ENCODE results near the gene TOM1L1.

TOM1L1 gene

GRCh38 chr17:54899201-54899600 is 1.5 kb upstream of the TOM1L1 start:
- no peak for DNase-seq

DNA sequence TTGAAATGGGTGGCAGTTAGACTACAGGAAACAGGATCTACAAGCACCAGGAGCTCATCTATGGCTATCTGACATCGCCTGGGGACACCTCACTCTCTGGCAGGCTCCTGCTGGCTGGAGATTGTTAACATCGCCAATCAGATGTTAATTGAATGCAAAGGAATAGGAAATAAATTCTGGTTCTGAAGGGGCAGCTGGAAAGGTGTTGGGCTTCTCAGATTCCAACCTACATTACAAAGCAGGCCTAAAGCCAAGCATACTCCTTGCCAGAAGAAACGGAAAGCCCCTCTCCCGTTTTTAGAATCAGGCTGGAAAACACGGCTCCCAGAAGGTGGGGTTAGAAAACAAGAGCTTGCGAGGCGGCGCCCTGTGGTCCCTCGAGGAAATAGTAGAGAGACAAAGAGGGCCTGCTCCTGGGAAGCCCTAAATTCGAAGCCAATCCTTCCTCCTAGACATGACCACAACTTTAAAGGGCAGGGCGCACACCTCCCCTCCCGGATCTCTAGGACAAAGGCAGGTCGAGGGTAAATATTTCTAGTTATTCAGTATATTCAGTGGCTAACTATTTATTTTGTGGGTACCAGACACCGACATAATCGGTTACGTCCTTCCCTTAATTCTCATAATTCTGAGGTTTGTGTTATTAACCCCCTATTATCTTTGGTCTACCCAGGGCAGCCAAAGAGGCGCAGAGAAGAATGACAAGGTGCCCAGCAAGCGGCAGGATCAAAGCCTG is 763 bp upstream of the TOM1L1 start:
- DNase-seq = no peak

- no peak for DNase-seq
These were observed 674 bp downstream of the TOM1L1 start for GRCh38 chr17:54901230-54901822.

- DNase-seq = no peak
These were observed 1.4 kb downstream of the TOM1L1 start for GRCh38 chr17:54902017-54902416.

- no peak for DNase-seq
These were observed 2.0 kb downstream of the TOM1L1 start for GRCh38 chr17:54902611-54903010.

DNA sequence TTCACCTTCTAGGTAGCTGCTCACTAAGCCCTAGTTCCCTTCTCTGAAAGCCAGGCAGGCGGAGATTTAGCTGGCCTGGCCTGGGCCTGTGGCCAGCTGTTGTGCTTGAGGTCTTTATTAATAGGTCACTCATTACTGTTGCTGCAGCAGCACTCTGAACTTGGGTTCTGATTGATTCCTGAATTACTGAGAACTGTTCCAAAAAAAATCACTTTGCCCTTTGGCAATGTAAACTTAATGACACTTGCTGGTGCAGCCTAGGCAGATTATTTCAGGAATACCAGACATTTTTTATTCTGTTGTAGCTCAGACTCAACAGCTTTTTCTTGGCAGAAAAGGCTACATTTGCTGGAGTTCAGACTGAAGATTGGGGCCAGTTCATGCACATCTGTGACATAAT is 2.7 kb downstream of the TOM1L1 start:
- no peak for DNase-seq

DNA sequence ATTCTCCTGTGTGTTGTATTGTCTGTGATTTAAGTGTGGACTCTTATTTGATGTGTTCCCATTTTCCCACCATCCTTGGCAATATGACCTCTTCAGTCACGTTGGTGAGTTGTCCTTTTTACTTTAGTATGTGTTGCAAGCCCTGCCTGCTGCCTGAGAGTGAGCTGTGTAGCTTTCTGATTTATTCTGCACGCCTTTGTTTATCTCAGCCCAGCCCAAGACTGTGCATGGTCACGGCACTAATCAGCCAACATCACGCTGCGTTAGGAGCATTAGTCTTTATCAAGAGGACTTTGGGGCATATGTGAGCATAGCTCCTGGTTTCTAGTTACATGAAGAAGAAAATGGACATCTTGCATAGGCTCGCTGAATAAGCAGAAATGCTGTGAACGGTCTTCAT is 6.0 kb downstream of the TOM1L1 start:
- no peak for DNase-seq

GRCh38 chr17:54907376-54907775 is 6.7 kb downstream of the TOM1L1 start:
- no peak for DNase-seq

DNA sequence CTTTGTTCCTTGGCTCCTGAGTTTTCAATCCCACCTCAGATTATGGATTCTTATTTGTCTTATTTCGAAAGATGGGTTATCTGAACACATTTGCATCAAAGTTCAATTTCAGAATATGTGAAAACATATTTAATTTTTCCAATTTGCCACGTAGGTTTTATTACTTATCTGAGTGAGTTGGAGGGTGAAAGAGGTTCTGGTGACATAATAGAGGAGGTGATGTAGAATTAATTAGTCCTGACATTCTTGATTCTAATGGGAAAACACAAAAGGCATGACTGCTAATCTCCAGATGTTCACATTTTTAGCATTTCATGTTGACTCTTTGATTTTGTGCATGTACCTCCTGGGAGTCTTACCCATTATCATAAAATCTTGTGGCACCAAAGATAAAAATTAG is 9.1 kb downstream of the TOM1L1 start:
- DNase-seq = no peak

DNA sequence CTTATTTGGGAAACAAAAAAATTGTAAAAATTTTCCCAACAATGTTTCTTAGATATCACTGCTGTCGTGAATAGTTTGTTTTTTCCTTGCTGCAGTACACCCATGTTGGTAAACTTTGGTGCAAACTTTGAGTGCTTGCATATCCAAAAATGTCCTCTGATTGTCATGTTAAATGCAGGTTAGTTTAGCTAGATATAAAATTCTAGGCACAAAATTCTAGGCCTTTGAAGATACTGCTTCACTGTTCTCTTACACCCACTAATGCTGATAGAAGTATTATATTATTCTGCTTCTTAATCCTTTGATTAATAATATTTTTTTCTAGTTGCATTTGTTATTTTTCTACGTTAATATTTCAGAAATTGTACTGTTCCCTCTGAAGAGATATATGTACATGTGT is 16.1 kb downstream of the TOM1L1 start:
- DNase-seq = no peak

DNA sequence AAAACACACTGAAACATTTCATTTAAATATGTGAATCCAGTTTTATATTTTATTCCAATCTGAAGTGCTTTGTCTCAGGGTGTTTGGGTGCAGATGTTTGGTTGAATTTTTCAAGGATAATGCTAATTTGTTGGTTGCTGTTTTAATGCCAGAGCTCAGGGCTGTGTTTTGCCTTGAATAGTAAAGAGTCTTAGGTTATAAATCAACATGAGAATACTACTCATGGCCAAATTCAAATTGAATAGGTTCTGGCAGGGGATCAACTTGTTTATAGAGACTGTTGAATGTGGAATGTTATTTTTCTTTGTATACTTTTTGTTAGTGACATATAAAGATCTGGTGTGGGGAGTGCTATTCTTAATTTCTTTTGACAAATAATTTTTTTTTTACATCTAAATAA is 18.8 kb downstream of the TOM1L1 start:
- no peak for DNase-seq

DNA sequence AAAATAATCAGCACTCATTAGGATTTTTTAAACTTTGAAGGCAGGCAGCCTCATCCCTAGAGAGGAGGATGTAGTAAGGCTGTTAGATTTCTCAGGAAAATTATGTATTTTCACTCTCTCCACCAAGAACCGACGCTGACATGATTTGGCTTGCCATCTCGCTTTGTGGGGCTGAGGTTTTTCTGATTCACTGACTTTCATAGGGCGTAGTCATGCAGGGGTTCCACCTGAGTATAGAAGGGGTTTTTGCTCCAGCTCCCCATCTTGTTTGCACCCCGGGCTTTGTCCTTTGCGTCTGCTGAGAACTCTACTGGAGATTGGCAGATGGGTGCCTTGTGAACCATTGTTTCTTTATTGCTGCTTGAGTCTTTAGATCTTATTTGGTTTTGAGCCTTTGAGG is 20.2 kb downstream of the TOM1L1 start:
- DNase-seq = no peak

GRCh38 chr17:54924405-54924804 is 23.8 kb downstream of the TOM1L1 start:
- no peak for DNase-seq

DNA sequence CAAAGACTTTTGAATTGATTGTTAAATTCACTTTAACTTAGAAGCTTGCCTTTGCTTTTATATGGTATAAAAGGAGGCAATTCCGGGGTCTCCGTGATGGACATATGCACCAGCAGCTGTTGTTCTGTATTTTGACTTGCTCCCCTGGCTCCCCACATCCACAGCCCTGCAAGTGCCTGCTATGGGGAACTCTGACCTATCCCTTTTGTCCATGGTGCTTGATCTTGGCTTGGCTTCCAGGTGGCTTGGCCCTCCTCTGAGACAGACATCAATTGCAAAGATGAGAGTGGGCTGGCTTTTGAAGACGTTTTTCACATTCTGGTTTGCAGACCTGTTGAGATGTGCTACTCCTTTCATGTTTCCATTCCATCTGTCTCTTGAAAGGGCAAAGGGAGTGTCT is 26.9 kb downstream of the TOM1L1 start:
- no peak for DNase-seq

- no peak for DNase-seq
These were observed 32.1 kb downstream of the TOM1L1 start for GRCh38 chr17:54932711-54933110.

DNA sequence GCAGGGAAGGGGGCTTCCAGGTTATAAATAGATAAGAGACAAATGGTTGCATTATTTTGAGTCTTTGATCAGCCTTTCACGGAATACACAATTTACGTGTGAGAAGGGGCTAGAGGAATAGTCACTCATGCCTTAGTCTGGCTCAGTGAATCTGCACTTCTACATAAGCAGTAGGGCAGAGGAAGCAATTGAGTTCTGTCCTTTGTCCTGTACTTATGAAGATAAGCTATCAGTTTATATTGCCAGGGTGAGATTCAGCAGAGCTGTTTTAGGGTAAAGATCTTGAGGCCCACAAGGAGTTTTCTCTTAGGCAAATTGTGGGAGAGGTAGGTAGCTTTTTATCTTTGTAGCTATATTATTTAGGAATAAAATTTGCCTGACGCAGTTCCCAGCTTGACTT is 33.3 kb downstream of the TOM1L1 start:
- no peak for DNase-seq

DNA sequence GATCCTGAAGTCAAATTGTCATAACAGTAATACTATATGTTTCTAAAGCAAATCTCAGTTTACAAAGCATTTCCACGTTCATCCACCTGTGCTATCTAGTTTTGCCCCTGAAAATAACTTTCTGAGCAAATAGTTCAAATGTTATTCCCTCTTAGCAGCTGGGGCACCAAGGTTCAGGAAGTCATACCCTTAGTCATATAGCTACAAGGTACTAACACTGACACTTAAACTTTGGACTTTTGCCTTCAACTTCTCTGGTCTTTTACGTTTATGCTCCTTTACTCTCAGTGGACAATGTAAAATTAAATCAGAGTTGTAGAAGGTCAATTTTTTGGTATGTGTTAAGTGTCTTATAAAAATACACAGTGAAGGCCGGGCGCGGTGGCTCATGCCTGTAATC is 34.8 kb downstream of the TOM1L1 start:
- DNase-seq = no peak

DNA sequence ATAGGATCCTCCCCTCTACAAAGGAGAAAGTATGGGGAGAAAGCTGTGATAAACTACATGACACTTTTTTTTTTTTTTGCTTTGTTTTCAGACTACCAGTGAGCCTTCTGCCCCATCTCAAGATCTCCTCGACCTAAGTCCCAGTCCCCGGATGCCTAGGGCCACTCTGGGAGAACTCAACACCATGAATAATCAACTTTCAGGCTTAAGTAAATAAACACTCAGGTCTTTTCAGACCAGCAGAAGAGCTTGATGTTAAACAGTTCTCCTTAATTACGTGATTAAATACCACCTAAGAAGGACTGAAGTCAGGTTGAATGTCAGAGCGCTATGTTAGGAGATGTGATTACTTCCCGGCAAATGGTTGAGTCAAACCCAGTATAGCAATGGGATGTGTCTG is 36.4 kb downstream of the TOM1L1 start:
- DNase-seq = no peak

DNA sequence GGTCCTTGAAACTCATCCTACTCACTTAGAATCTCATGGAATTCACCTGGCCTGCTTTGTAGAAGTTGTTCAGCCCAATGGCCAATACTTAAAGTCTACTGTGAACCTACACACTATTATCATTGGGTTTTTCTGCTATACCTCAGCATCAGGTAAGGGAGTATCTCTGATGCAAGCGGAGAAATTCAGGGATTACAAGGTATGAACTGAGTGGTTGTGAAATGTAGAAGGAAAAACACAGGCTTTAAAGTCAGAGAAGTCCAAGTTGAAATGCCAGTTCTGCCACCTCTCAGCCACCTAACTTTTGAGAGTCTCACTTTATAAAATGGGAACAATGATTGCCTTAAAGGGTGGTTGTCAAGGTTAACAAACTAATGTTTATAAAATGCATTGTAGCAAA is 36.8 kb downstream of the TOM1L1 start:
- no peak for DNase-seq

DNA sequence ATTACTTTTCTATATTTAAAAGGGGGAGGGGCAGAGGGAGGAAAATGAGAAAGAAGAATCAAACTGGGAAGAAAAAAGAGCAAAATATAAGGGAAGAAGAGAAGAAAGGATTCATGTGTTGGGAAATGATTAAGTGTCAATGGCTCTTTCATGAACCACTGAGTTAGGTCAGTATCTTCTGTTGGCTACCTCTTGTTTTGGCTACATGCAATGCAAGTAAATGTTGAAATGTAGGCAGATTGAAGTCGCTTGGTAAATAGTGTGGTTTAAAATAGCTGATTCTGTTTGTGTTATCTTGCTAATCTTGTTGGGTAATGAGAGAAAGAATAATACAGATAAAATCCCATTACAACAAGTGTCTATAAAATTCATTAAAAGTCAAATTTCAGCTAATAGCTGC is 40.6 kb downstream of the TOM1L1 start:
- DNase-seq = no peak

DNA sequence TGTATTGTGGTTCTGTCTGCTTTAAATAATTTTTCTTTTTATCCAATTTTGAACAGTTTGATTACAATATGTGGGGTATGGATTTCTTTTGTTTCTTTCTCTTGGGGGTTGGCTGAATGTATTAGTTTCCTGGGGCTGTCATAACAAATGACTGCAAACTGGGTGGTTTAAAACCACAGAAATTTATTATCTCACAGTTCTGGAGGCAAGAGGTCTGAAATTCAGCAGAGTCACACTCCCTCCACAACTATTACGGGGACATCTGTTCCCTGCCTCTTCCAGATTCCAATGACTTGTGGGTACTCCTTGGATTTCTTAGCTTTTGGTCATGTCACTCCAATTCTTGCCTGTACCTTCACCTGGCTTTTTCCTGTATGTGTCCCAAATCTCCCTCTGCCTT is 44.1 kb downstream of the TOM1L1 start:
- DNase-seq = no peak

- DNase-seq = no peak
These were observed 44.6 kb downstream of the TOM1L1 start for GRCh38 chr17:54945231-54945630.

- DNase-seq = no peak
These were observed 45.0 kb downstream of the TOM1L1 start for GRCh38 chr17:54945671-54946070.

GRCh38 chr17:54947396-54947795 is 46.7 kb downstream of the TOM1L1 start:
- DNase-seq = no peak

DNA sequence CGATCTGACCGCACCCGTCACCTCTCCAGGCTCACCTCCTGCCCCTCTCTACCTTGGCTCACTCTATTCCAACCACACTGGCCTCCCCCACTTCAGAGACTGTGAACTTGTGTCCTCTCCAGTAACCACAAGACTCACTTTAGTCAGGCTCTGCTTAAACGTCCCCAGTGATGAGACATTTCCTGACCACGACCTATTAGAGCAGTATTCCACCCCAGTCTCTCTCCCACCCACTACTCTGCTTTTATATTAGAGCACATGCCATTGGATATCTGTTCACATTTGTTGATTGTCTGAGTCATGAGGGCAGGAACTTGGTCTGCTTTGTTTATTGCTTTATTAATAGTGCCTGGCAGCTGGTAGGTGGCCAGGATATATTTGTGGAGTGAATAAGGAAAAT is 47.7 kb downstream of the TOM1L1 start:
- DNase-seq = no peak
